Stimulated activated CD4-positive, alpha-beta T cell treated with anti-CD3 and anti-CD28 coated beads, Interleukin-1b, Interleukin-23, amount 100 ng/mL, for 4 hours (primary cell): Measurements from ENCODE around the gene NPVF.
A peak's percentile ranks its signal among the peaks of the same experiment; 100 is the strongest.

ENCODE experiments used
- DNase-seq, 2 donors: peaks; one replicate each; pipeline ENCODE4 v3.0.0-alpha.2; 2020; ENCODE audit warnings: low read depth in 2 of 2

Gene NPVF

DNA sequence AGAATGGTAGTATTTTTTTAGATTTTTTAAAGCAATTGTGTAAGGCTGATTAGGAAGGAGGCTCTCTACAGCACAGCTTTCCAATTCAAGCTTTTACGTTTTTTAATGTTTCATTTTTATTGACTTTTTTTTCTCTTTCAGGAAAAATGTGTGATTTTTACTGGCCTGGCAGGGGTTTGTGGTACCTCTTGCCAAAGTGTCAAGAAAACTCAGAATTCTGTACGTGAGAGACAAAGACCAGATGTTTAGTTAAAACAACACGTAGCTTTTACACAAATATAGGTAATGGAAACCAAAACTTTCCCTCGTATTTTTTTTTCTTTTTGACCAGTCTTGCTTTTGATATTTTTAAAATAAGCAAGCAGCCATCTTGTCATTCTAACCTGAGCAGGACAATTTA lies 6.0 kb upstream of the NPVF start:
- DNase-seq: no peak

DNA sequence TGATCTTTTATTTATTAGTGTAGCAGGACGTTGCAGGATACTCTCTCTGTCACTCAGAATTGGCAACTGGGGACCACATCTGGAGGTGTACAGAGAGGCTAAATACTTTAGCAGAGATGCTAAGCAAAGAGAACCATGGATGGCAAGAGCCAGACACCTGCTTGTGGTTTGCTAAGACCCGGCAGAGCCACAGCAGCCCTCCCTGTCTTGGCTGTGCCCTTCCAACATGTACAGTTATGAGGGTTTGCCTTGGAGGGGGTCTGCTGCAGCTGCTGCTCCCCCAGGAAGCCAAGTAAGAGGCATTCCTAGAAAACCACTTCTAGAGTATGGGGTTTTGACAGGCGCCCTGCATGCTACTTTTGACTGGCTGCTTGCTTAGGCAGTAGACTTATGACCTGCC lies 5.1 kb downstream of the NPVF start:
- DNase-seq: no peak

DNA sequence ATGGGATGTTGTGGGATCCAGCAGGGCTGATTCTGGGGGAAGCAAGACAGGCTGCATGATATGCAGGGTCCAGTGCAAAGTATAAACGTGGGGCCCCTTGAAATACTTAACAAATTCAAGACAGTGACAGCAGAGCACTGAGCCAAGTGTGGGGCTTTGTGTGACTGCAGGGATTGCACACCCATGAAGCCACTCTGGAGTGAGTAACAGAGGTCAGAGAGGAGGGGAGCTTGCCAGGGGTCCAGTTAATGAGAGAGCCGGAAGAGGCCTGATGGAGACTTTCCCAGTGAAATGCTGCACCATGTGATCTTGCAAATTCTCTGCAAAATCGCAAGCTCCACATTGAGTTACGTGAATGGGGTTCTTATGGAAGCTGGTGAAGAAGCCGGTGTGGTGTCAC lies 5.6 kb downstream of the NPVF start:
- no peak for DNase-seq

DNA sequence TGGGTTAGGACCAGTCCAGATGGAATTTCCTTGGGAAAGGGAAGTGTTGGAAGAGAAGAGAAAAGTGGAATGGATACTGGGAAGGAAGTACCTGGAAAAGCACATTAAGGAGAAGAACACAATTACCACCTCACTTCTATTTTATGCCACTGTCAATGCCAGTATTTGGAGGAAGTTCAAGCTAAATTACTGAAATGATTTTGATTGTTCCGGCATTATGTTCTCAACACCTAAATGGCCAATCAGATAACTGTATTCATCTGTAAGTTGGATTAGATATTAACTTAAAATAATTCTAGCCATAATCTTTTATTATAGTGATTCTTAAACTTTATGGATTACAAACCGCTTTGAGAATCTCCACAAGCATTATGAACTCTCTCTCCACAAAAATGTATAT lies 7.3 kb downstream of the NPVF start:
- DNase-seq: no peak

DNA sequence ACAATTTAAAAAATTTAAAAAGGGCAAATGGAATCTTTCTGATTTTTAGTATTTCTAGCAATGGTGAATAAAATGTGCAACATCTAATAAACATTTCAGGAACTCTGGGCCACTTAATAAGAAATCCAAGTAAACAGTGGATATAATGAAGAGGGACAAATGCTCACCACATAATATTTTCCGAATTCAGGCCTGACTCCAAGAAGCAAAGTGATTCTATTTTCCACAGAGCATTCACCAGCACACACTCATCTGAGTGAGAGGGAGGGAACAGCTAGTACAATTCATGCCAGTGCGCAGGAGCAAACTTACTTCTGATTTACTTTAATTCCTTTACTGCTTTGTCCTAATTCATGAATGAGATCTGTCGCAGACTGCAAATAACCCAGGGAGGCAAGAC lies 10.1 kb downstream of the NPVF start:
- no peak for DNase-seq

DNA sequence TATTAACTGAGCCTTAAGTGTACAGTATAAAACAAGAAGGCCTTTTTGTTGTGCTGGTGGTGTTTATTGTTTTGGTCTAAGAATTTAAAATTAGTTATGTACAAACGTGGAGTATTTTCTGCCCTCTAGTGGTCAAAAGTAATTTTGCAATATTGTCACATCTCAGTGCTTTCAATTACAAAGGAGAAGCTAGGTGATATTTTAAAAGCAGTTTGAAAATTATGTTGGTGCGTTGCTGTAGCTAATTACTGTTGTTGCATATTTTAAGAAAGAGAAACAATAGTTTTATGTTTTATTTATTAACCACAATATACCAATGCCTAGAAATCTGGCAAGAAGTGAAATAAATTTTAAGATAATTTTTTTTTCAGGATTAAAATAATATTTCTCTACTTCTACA lies 11.4 kb downstream of the NPVF start:
- no peak for DNase-seq

DNA sequence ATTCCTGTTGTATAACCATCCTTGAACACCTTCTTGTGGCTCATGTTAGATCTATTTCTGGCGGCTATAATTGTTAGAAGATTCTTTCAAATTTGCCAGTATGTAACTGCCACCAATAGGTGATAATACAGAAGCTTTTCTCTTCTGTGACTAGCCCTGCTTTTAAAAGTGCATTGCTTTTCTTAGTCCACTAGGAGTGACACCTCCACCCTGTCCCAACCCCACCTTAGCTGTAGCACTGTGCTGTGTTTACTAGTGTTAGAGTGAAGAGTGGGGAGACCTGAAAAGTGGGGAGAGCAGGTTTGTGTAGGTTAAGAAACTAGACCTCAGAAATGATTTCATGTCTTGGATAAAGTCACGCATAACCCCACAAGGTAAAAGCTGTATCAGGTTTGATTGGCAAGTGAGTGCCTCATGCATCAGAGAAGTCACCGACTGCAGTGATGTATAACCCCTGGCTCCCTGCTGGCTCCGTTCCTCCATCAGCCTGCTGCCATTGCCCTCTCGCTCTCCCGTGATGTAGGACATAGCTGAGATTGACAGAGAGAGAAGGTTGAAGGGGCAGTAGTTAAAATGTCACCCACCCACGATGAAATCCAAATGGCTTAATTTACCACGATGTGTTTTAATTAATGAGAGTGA lies 12.5 kb downstream of the NPVF start:
- DNase-seq: no peak

DNA sequence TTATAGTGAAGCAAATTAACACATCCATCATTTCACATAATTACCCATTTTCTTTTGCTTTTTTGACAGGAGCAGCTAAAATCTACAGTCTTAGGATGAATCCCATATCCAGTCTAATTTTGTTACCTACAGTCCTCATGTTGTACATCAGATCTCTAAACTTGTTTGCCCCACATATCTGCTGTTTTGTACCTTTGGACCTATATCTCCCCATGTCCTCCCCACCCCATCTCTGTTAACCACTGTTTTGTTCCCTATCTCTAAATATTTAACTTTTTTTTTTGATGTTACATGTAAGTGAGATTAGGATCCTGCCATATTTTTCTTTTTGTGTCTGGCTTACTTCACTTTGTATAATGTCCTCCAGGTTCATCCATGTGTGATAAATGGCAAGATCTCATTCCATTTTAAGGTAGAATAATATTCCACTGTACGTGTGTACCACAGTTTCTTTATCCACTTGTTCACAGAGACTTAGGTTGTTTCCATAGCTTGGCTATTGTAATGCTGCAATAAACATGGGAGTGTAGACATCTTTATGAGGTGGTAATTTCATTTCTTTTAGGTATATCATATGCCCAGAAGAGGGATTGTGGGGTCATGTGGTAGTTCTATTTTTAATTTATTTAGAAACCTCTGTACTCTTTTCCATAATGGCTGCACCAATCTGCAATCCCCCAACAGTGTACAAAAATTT lies 19.6 kb downstream of the NPVF start:
- DNase-seq: no peak

- no peak for DNase-seq
Observed at GRCh38 chr7:25207887-25208286, 20.4 kb downstream of the NPVF start.

DNA sequence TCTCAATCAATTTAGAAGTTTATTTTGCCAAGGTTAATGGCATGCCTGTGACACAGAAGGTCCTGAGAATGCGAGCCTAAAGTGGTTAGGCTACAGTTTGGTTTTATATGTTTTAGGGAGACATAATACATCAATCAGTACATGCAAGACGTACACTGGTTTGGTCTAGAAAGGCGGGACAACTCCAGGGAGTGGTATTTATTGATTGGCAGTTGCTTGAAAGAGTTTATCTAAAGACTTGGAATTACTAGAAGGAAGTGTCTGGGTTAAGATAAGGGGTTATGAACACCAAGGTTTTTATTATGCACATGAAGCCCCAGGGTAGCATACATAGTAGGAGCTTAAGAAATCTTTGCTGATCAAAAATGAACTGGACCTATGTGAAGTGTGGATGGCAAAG lies 21.5 kb downstream of the NPVF start:
- no peak for DNase-seq

DNA sequence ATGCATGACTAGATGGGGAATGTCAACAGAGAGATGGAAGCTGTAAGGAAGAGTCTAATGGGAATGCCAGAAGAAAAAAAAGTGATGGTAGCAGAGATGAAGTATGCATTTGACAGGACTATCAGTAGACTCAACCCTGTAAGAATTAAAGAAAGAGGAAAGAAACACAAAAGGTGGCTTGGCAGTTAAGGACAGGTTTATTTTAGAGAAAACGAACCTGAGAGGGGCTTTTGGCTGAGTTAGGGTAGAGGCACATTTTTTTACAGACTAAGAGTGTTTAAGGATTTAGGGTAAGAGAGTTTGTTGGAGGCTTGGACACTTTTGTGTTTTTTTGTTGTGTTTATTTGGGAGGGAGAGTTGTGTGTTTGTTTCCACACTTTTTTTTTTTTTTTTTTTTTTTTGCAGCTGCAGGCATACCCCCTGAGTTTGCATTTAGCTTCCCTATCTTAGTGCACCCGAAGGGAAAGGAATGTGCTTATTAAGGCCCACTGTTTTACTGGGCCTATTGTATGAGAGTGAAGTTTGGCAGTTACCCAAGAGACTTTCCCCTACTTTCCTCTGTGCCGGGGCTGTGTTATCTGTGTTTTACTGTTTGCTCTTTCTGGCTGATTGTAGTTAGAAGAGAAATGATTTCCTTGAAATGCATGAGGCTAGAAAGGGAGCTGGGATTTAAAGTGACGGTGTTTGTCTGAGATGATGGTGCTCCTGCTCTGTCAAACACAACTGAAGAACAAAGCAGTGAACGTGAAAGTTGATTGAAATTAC lies 32.0 kb downstream of the NPVF start:
- no peak for DNase-seq

- DNase-seq: no peak
Observed at GRCh38 chr7:25194036-25194435, 34.2 kb downstream of the NPVF start.

DNA sequence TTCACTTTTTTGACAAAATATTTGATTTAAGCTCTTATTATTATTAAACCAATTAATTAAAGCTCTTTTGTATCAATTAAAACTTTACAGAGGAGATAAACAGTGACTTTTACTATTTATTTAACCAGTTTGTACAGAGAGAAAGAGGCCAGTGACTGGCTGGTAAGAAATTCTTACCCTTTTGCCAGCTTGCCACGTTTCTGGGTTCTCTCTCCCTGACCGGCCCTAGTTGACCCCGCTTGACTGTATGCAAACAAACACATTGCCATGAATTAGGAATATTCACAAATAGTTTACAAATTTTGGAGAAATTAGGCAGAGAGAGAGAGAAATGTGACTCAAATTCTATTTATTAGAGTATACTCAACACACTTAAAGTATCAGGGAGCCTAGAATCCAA lies 36.2 kb downstream of the NPVF start:
- DNase-seq: no peak

DNA sequence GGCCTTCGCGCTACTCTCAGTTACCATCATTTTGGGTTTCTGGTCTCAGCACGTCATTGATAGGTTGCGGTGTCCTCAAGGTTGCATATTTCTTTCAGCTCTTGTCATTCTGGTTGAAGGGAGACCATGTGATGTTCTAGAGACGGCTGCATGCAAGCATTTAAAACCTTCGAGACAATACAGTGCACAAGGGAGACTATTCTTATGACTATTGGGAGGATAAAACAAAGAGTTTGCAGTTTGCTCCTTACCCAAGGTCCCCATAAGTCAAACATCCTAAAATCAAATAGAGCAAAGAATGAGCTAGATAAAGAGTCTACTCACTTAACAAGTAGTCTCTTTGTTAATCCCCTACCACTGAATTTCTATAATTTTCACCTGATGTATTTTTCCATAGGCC lies 39.1 kb downstream of the NPVF start:
- DNase-seq: no peak

DNA sequence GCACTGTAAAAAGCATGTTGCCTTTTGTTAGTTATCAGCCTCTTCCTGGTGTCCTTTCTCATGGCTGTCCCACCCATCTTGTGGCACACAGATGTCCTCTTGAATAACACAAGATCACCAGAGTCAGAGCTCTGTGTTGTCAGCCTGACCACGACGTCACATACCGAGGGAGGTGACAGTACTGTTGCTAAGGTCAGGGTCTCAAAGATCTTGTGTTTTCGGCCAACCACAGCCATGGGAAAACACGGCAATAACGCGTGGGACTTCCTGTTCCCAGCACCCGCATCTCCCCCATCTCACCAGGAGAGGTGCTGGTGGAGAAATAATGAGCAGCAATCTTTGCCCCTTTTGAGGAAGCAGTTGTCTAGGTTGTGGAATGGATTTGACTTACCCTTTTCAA lies 40.4 kb downstream of the NPVF start:
- DNase-seq: no peak

GRCh38 chr7:25186436-25186835 lies 41.9 kb downstream of the NPVF start:
- DNase-seq: no peak

- DNase-seq: no peak
Observed at GRCh38 chr7:25181532-25181931, 46.8 kb downstream of the NPVF start.

- DNase-seq: no peak
Observed at GRCh38 chr7:25180946-25181345, 47.3 kb downstream of the NPVF start.

GRCh38 chr7:25180592-25180923 lies 47.7 kb downstream of the NPVF start:
- DNase-seq: no peak

GRCh38 chr7:25179771-25180591 lies 48.3 kb downstream of the NPVF start:
- peak; percentile 96 to 99 for DNase-seq

GRCh38 chr7:25179325-25179724 lies 49.0 kb downstream of the NPVF start:
- no peak for DNase-seq
